CMK (cell line): ENCODE data around the gene PHLDA3.

Source experiments
- DNase-seq: peaks from one replicate; pipeline ENCODE4 v3.0.0-alpha.2; 2010; ENCODE audit warnings: low read depth

PHLDA3 gene

DNA sequence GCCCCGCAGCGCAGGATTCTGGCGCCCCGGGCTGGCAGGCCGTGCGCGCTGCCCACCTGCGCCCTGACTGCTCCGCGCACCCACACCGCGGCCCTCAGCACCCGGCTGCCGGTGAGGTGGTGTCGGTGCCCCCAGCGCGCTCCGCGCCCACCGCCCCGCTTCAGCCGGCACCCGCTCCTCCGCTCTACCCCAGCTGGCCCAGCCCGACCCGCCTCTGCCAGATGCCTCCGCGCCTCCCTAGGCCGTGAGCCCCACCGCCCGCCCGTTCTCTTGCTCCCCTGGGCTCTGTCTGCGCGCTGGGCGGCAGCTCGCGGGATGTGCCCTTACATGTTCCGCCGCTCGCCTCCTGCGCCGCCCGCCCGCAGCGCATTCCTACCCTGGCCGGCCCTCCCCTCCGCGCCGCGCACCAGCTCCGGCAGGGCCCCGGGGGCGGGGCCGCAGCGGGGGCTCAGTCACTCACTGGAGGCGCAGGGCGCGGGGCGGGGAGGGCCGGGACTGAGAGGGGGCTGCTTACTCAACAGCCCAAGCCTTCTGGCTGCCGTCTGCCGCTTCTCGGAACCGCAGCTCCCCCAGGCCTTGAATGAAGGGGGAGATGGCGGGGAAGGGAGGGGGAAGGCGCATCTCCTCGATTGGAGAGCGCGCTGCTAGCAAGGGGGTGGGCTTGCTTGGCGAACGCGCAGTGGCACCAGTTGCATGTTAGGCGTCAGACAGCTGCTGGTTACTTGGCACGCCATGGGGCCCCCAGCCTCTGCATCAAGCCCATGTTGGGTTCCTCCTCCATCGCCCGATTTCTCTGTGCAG, at the start of gene PHLDA3:
TSS of gene PHLDA3 (minus strand) at position 345 of the 801 bp plus-strand sequence. CDS start 402 bp downstream, outside the sequence.
- DNase-seq = no peak

DNA sequence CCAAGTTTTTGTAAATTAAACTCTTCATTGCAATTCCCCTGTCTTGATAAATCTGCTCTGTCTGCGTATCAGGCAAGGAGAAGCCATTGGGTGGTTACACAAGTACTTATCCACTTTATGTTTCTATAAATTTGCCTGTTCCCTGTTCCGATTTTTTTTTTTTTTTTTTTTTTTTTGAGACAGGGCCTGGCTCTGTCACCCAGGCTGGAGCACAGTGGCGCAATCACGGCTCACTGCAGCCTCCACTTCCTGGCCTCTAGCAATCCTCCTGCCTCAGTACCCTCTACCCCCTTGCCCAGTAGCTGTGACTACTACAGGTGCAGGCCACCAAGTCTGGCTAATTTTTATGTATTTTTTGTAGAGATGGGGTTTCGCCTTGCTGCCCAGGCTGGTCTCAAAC, 49.1 kb upstream of the PHLDA3 start:
- no peak for DNase-seq

DNA sequence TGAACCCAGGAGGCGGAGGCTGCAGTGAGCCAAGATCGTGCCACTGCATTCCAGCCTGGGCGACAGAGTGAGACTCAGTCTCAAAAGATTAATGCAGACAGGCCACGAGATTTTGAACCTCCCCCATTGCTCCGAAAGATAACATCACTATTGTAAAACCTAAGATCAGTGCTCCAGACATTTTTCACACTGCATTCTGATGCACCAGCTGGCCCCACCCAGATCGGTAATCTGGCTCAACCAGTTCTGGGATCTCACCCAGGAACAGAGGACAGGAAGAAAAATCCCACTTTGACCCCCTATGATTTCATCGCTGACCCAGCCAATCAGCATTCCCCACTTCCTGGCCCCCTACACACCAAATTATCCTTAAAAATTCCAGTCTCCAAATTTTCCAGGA, 48.6 kb upstream of the PHLDA3 start:
- DNase-seq = no peak

- no peak for DNase-seq
Measured at GRCh38 chr1:201516511-201517127, 47.6 kb upstream of the PHLDA3 start.

GRCh38 chr1:201515895-201516294, 46.9 kb upstream of the PHLDA3 start:
- no peak for DNase-seq

DNA sequence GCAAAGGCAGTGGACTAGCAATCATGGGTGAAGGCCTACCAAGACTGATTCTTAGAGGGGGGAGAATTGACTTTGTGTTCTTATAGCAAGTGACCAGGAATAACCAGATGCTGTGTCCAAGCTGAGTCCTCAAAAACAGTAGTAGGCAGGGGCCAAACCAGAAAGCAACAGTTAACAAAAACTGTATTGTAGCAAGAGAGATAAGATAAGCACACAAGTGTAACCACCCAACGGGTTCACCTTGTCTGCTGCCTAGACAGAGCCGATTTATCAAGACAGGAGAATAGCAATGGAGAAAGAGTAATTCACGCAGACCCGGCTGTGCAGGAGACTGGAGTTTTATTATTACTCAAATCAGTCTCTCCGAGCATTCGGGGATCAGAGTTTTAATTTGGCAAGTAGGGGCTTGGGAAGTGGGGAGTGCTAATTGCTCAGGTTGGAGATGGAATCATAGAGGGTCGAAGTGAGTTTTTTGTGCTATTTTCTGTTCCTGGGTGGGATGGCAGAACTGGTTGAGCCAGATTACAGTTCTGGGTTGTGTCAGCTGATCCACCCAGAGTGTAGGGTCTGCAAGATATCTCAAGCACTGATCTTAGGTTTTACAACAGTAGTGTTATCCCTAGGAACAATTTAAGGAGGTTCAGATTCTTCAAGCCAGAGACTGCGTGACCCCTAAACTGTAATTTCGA, 46.2 kb upstream of the PHLDA3 start:
- no peak for DNase-seq

DNA sequence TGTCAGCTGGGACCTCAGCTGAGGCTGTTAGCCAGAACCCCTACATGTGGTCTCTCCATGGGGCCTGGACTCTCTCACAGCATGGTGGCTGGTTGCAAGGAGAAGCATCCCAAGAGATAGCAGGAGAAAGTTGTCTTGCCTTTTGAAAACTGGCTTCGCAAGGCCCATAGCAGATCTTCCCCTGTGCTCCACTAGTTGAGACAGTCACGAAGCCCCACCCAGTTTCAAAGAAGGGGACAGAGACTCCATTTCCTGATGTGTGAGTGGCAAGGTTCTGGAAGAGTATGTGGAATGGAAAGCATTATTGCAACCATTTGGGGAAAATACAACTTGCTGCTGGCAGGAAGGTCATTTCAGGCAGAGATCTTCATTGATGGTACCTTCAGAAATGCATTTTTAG, 45.5 kb upstream of the PHLDA3 start:
- no peak for DNase-seq

DNA sequence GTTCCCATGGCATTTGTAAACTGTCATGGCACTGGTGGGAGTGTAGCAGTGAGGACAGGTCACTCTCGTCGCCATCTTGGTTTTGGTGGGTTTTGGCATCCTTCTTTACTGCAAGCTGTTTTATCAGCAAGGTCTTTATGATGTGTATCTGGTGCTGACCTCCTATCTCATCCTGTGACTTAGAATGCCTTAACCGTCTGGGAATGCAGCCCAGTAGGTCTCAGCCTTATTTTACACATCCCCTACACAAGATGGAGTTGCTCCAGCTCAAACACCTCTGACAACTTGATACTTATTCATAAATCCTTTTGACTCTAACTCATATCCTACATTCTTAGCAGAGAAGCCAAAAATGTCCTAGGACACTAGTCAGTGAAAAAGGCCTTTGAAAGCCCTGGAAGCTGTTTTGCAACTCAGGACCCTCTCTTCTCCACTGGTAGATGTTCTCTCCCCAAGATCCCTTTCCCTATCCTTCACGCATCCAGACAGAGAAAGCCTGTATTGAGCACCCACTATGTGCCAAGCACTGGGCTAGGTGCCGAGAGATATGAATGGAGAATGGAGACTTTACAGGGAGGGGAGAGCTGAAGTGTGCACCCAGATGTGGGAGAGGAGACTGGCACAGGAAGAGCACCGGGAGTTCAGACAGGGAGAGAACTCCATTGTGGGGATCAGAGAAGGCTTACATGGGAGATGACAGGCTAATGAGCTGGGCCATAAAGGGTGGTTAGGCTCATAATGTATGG, 44.7 kb upstream of the PHLDA3 start:
- no peak for DNase-seq

- DNase-seq = peak; percentile 65
Measured at GRCh38 chr1:201511941-201512539, 43.1 kb upstream of the PHLDA3 start.

DNA sequence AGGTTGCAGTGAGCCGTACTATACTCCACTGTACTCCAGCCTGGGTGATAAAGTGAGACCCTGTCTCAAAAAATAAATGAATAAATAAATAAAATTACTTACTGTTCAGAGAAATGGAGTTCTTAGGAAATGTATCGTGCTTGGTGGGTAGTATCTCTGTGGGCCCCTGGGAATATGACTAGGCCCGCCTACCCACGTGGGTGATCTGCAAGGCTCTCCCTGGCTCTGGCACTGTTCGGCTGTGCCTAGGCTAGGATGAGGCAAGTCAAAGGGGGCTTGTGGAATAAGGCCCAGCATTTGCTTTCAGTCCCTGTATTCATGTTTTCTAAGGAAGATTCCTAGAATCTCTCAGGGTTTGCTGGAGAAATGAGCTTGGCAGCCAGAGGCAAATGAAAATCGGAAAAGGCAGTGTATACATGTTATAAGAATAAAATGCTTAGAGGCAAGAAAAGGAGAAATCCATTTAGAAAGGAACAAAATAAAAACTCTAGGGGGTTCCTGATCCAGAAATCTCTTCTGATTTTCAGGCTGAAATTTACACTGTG, 42.5 kb upstream of the PHLDA3 start:
- DNase-seq = no peak

- DNase-seq = no peak
Measured at GRCh38 chr1:201510734-201511133, 41.7 kb upstream of the PHLDA3 start.

DNA sequence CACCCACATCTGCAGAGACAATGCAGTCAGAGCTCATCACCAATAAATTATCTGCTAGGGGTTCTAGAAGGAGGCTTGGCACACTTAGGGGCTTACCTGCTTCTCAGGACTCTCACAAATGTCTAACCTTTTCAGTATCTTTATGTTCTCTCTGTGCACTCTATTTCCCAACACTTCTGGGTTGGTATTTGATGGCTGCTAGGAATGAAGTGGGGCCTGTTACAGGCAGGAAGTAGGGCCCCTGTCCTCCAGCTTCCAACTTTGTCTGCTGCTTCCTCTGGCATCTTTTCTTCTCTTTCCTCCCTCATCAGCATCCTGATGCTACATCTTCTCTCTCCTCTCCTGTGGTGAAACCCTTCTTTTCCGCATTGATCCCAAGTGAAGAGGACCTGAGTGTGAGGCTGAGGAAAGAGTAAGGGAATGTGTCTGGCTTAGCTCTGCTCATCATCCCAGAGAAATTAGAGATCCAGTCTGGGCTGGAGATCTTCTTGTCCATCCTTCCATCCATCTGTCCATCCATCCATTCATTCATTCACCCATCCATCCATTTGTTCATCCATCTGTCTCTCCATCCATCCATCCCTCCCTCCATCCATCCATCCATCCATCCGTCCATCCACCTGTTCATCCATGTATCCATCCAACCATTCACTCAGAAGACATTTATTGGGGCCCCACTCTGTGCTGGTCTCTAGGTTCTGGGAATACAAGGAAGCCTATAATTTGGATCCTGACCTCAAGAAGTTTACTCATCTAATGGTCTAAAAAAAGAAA, 40.8 kb upstream of the PHLDA3 start:
- DNase-seq = no peak

GRCh38 chr1:201508809-201509208, 39.8 kb upstream of the PHLDA3 start:
- no peak for DNase-seq

- no peak for DNase-seq
Measured at GRCh38 chr1:201507360-201507675, 38.3 kb upstream of the PHLDA3 start.

DNA sequence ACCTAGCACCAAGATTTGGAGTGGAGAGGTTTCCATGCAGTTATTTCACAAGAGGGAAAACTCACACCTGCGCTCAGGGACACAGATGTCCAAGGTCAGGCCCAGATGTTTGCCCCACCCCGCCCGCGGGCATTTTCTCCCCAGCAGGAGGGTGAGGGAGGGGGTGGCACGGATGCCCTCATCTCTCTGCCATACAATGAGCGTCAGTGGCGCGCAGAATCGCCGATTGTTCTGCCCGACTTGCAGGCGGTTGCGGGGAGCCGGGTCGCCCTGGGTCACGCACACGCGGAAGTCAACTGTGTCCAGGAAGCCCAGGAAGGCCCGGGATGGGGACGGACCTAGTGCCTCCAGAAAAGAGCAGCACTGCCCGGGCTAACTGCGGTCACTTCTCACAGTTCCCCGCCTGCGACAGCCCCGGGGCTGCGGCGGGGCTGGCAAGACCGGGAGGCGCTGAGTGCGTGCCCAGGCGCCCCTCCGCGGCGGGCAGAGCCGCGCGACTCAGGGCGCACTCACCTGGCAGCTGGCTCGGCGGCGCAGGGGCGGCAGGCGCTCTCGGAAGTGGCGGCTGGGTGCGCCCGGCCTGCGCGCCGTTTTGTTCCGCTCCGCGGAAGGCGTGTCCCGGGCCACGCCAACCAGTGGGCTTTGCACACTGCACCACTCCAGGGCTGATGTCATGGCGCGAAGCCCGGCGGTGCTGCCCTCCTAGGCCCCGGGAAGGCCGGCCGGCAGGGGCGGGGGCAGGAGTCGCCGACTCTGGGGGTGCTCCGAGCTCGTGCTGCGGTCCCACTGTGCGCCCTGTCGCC, 37.8 kb upstream of the PHLDA3 start, which contains the start of gene CSRP1:
TSS of gene CSRP1 (minus strand) at position 567 of the 803 bp plus-strand sequence. CDS start 10,820 bp downstream, outside the sequence.
- peak; percentile 65 for DNase-seq

DNA sequence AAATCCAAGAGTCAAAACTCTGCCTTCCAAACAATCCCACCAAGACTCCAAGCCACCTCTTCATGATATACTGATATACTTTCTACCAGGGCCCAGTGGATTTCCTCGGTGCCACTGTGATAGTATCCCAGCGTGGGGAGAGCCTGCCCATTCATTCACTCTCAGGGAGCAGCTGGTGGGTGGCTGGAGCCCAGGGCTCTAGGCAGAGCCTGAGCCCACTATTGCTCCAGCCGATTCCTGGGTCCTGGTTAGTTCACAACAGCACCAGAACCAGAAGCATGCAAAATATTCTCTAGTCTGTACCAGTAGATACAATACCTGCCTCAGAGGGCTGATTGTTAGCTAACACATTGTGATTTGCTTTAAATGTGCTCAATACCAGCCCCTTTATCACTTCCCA, 37.1 kb upstream of the PHLDA3 start:
- DNase-seq = no peak

GRCh38 chr1:201505503-201505890, 36.5 kb upstream of the PHLDA3 start:
- DNase-seq = no peak

DNA sequence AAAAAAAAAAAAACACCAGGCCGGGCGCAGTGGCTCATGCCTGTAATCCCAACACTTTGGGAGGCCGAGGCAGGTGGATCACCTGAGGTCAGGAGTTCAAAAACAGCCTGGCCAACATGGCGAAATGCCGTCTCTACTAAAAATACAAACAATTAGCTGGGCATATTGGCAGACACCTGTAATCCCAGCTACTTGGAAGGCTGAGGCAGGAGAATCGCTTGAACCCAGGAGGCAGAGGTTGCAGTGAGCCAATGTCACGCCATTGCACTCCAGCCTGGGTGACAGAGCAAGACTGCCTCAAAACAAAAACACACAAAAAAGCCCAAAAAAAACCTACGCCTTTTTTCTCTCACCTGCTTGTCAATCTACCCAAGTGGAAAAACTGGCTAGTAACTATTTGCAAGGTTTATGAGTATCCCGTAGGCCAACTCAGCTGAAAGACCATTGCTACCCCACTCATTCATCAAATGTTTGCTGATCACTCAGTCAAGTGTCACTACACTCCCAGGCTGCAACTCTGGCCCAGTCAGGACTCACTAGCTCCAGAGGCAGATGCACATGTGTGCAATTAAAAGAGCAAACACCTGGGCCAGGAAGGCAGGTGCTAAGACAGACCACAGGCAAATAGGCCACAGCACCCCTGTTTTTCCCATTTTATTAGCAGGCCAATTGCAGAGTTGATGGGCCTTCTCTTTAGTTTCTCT, 36.0 kb upstream of the PHLDA3 start:
- no peak for DNase-seq

- DNase-seq = no peak
Measured at GRCh38 chr1:201504179-201504631, 35.2 kb upstream of the PHLDA3 start.
